Amniotic stem cell (primary cell): ENCODE results near the gene ADCY9.

Source experiments
- DNase-seq: peaks from one replicate; lab custom pipeline; 2025; lab: John Stamatoyannopoulos, UW

ADCY9 gene

DNA sequence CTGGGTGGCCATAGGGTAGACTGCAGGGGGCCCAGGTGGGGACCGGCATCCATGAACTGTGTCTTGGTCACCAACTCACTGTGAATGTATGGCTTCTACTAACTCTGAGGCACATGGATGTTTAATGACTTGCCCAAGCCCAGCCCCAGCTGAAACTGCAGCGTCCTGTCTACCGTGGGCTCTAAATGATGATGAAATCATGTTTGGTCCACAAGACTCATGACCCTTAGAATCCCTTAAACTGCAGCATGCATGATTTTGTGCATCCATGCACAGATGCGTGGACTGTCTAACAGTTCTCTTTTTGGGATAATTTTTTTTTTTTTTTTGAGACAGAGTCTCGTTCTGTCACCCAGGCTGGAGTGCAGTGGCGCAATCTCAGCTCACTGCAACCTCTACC is 203.3 kb downstream of the ADCY9 start:
- DNase-seq = no peak
